Activated CD8-positive, alpha-beta memory T cell treated with anti-CD3 and anti-CD28 coated beads, Interleukin-2, amount 50 U/mL, for 24 hours (primary cell): ENCODE results near the gene ZFP64.
"Not testable (repeated sequence)": the region's sequence is repeated elsewhere in the genome, so short reads cannot be mapped to it uniquely, and the experiment has no call there.

Experiments
- DNase-seq: peaks from one replicate; pipeline ENCODE4 v3.0.0-alpha.2; 2020; ENCODE audit errors: extremely low read depth

ZFP64 gene

GRCh38 chr20:52201395-52201794 is 9.8 kb upstream of the ZFP64 start:
- DNase-seq, result no peak

GRCh38 chr20:52200870-52201269 is 9.3 kb upstream of the ZFP64 start:
- DNase-seq, result no peak

- DNase-seq, result no peak
Observed at GRCh38 chr20:52196845-52197244, 5.3 kb upstream of the ZFP64 start.

GRCh38 chr20:52193886-52194545 is 2.4 kb upstream of the ZFP64 start:
- DNase-seq, result no peak

GRCh38 chr20:52193133-52193532 is 1.6 kb upstream of the ZFP64 start:
- no peak for DNase-seq

DNA sequence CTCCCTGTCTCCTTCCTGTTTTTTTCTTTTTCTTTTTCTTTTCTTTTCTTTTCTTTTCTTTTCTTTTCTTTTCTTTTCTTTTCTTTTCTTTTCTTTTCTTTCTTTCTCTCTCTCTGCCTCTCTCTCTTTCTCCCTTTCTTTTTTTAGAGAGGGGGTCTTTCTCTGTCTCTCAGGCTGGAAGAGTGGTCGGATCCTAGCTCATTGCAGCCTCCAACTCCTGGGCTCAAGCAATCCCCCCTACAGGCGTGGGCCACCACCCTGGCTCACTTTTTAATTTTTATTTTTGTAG is 1.1 kb upstream of the ZFP64 start:
- not testable (repeated sequence) for DNase-seq

- no peak for DNase-seq
Observed at GRCh38 chr20:52191916-52192718, 538 bp upstream of the ZFP64 start.

DNA sequence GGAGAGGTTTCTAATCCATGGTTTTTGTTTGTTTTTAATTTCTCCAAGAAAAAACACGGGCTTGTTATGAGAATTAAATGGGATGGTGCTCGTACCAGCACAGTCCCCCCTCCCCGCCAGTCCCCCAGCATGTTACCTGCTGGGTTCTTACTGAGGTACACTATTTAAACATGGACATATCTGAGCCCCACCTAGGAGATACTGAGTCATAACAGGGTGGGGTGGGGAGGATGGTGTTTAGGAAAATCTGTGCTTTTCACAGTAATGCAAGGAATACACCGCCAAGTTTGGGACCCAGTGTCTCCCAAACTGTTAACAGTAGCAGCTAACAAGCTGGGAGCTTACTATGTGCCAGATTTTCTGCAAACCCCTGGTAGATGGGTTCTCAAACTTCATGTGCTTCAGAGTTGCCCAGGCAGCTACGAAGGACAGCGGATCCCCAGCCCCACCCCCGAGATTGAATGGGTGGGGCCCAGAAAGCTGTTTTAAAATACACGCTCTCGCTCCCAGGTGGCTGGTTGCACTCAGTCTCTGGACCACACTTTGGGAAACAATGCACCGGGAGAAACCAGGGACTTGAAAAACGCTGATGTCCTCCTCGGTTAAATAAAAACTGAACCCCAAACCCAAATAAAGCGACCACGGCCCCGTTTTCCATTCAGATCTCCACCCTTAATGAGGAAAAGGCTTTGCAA is 995 bp downstream of the ZFP64 start:
- no peak for DNase-seq

GRCh38 chr20:52181766-52182165 is 9.8 kb downstream of the ZFP64 start:
- DNase-seq, result no peak

DNA sequence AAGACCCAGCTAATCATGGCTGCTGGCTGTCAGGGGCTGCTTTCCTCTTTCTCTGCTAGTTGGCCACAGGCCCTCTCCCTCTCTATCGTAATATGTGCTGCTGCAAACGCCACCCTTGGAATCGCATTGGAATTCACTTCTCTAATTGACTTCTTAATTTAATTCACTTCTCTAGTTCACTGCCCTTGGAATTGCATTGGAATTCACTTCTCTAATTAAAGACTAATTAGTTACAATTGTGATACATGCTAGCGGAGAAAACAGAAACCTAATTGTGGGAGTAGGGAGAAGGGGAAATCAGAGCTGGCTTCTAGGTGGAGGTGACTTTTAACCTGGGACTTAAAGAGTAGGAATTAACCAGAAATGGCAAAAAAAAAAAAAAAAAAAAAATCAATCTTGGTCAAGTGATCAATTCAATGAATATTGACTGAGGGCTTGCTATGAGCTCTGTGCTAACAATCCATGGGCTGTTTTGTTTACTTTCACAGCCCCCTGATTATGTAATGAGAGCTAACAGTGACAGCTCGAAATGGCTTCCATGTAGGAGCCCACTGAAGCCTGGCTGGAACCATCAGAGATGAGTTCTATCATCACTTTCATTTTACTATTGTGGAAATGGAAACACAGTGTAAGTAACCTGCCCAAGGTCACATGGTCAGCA is 11.3 kb downstream of the ZFP64 start:
- DNase-seq, result no peak

DNA sequence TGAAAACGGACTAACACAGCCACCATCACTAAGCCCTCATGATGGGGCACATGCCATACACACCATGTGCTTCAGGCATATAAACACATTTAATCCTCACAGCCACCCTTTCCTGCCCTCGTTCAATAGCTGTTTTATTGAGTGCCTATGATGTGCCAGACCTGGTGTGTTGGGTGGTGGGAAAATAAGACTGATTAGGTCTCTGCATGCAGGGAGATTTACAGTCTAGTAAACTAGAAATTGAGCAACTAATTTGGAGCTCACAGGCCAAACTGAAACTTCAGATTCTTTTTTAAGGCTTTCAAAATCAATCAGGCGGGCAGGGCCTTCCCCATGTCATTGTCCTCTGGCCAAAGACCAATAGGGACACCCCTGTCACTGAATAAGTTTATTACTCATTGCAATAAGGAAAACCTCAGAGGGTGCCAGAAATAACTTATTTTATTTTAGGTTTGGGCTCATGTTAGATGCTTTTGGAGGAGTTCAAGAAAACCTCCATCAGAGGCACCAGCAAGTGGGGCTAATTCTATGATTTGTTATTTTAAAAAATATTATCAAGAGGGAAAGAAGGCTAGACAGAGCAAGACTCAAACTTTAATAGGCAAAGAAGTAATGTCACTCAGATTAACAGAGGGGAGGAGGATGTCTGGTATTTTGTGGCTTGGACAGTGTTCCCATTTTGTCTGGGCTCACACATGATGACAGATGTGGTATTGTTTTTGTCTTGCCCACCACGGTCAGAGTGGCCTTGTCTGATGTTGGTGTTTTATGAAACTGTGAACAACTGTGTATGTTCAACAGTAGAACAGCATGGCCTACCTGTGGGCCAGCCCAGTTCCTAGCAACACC is 12.0 kb downstream of the ZFP64 start:
- DNase-seq, result no peak

- DNase-seq, result no peak
Observed at GRCh38 chr20:52178691-52179090, 12.9 kb downstream of the ZFP64 start.

DNA sequence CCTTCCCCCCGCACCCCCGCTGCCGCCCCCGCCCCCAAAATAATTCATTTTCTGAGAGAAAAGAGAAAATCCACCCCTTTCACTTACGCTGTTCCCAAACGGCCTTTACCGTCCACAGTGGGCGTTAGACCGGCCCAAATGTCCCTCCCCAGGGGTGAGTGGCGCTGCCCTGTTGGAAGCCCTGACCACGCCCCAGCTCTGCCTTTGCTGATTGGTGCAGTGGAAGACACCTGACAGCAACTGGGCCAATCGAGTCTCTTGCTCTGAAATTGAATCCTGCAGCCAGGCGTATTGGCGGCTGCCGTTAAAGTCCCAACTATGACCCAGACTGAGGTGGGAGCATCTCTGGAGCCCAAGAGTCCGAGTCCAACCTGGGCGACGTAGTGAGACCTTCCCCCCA is 15.7 kb downstream of the ZFP64 start:
- DNase-seq, result no peak

GRCh38 chr20:52172392-52173047 is 19.1 kb downstream of the ZFP64 start:
- no peak for DNase-seq

DNA sequence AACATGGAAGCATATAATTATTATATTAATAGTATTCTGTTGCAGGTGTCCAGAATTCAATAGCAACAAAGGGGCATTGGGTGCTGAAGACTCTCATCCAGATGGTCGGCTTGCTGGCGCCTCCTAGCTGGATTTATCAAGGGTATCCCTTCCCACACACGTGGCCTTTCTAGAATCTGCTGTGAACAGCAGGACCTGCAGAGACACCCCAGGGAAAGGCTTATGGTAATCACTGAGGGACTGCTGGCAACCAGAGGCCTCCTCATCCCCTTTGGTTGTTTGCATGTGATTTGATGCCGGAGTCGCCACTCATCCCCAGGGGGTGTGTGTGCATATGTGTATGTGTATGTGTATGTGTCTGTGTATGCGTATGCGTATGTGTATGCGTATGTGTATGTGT is 20.6 kb downstream of the ZFP64 start:
- DNase-seq, result no peak

GRCh38 chr20:52168116-52168515 is 23.5 kb downstream of the ZFP64 start:
- DNase-seq, result no peak

- DNase-seq, result no peak
Observed at GRCh38 chr20:52167232-52167840, 24.2 kb downstream of the ZFP64 start.

DNA sequence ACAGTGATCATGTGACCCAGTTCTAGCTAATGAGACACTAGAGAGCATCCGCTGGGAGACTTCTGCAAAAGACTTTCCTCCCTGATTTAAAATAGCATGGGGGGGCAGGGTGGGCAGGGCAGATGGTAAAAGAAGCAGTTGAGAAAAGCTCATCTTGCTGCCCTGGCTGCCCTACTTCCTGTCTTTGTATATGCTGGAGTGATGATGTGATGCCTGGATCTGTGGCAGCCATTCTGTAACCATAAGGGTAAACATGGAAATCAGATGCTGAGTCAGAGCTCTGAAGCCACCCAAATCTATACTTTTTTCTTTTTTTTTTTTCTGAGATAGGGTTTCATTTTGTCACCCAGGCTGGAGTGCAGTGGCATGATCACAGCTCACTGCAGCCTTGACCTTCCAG is 25.4 kb downstream of the ZFP64 start:
- no peak for DNase-seq

DNA sequence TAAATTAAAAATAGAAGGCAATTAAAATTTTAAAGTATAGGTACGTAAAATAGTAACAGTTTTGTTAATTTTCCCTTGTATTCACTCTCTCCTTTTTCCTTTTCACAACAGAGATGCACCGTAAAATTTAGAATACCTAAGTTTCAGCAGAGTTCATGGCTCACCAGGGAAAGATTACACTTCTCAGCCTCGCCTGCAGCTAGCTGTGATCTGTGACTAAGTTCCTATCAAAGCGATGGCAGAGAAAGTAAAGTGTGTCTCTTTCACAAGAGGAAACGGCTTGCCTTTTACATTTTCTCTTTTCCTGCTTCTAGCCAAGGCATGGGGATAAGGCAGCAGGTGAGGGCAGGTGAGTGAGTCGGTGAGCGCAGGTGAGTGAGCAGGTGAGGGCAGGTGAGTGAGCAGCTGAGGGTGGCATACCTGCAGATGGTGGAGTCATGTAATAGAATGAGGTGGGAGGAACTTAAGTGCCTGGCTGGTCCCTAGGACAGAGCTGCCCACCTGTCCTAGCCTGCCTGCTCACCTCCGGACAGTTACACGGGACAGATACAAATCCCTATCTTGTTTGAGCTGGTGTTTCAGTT is 30.9 kb downstream of the ZFP64 start:
- DNase-seq, result no peak

DNA sequence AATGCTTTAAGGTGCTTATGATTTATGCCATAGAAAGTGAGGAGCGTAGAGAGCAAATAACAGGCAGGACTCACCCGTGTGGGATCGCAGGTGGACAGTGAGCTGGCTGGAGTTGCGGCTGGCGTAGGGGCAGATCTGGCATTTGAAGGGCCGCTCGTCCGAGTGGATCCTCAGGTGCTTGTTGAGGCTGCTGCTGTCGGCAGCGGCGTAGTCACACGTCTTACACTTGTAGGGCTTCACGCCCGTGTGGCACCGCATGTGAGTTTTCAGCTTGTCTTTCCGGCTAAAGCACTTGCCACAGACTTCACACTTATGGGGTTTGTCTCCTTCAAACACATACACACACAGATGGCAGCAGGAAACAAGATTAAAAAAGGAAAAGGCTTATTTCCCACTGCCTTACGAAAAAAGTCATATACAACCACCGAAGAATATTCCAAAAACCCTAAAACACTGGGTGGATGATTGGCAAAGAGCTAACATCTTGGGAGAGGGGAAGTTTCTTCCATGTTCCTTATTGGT is 31.5 kb downstream of the ZFP64 start:
- no peak for DNase-seq
